GM12873 (cell line): ENCODE results near the gene DCTN2.

ENCODE experiments used
- CTCF ChIP-seq: IDR thresholded peaks from 2 replicates; pipeline ENCODE4 v1.5.1; 2012; ENCODE audit warnings: low read depth, mild to moderate bottlenecking, moderate library complexity, low read length, control low read depth; ENCODE audit not compliant: insufficient read depth; ENCODE audit errors: missing control alignments

The DCTN2 gene

GRCh38 chr12:57581802-57582201 is 34.8 kb upstream of the DCTN2 start:
- no peak for TF ChIP-seq CTCF

GRCh38 chr12:57580466-57580795 is 33.4 kb upstream of the DCTN2 start:
- TF ChIP-seq CTCF = no peak

GRCh38 chr12:57579677-57580465 is 32.9 kb upstream of the DCTN2 start:
- no peak for TF ChIP-seq CTCF

GRCh38 chr12:57579011-57579410 is 32.0 kb upstream of the DCTN2 start:
- TF ChIP-seq CTCF = no peak

- no peak for TF ChIP-seq CTCF
Observed at GRCh38 chr12:57577981-57578758, 31.2 kb upstream of the DCTN2 start.

GRCh38 chr12:57576613-57577160 is 29.7 kb upstream of the DCTN2 start:
- TF ChIP-seq CTCF = no peak

- TF ChIP-seq CTCF = no peak
Observed at GRCh38 chr12:57575771-57576612, 29.0 kb upstream of the DCTN2 start.
